GM21381 (cell line): ENCODE results near the gene FKBP7.
"Not testable (repeated sequence)": the region's sequence is repeated elsewhere in the genome, so short reads cannot be mapped to it uniquely, and the experiment has no call there.

Experiments used
- ATAC-seq: cut with Tn5 transposase; IDR thresholded peaks from one replicate; pipeline ENCODE4 v1.9.1; 2021; ENCODE audit warnings: mild to moderate bottlenecking, moderate library complexity; ENCODE audit not compliant: unreplicated experiment

FKBP7 gene

GRCh38 chr2:178478439-178479274 lies at the start of gene FKBP7:
Gene FKBP7, minus strand, starts transcription at chr2:178478600. Its CDS starts 101 bp downstream, at chr2:178478499.
- peak; percentile 46 for ATAC-seq

- ATAC-seq = no peak
Observed at GRCh38 chr2:178527592-178527991, 49.2 kb upstream of the FKBP7 start.

- ATAC-seq = no peak
Observed at GRCh38 chr2:178526256-178526655, 47.9 kb upstream of the FKBP7 start.

- ATAC-seq = not testable (repeated sequence)
Observed at GRCh38 chr2:178525460-178525859, 47.1 kb upstream of the FKBP7 start.

- not testable (repeated sequence) for ATAC-seq
Observed at GRCh38 chr2:178525010-178525409, 46.6 kb upstream of the FKBP7 start.

GRCh38 chr2:178523596-178524134 lies 45.3 kb upstream of the FKBP7 start:
- no peak for ATAC-seq

- peak; percentile 89 for ATAC-seq
Observed at GRCh38 chr2:178522950-178523595, 44.7 kb upstream of the FKBP7 start.

GRCh38 chr2:178521304-178522150 lies 43.1 kb upstream of the FKBP7 start:
- no peak for ATAC-seq

GRCh38 chr2:178517496-178517895 lies 39.1 kb upstream of the FKBP7 start:
- no peak for ATAC-seq

GRCh38 chr2:178514664-178515063 lies 36.3 kb upstream of the FKBP7 start:
- no peak for ATAC-seq

- no peak for ATAC-seq
Observed at GRCh38 chr2:178513876-178514275, 35.5 kb upstream of the FKBP7 start.

- ATAC-seq = no peak
Observed at GRCh38 chr2:178512484-178512883, 34.1 kb upstream of the FKBP7 start.

GRCh38 chr2:178510384-178510783 lies 32.0 kb upstream of the FKBP7 start:
- ATAC-seq = no peak

GRCh38 chr2:178508646-178509045 lies 30.2 kb upstream of the FKBP7 start:
- no peak for ATAC-seq

GRCh38 chr2:178506949-178507348 lies 28.5 kb upstream of the FKBP7 start:
- ATAC-seq = peak; percentile 17

- no peak for ATAC-seq
Observed at GRCh38 chr2:178506524-178506923, 28.1 kb upstream of the FKBP7 start.

GRCh38 chr2:178506101-178506500 lies 27.7 kb upstream of the FKBP7 start:
- no peak for ATAC-seq

- ATAC-seq = no peak
Observed at GRCh38 chr2:178502751-178503150, 24.4 kb upstream of the FKBP7 start.

GRCh38 chr2:178499640-178500039 lies 21.2 kb upstream of the FKBP7 start:
- ATAC-seq = no peak

- ATAC-seq = no peak
Observed at GRCh38 chr2:178498137-178498536, 19.7 kb upstream of the FKBP7 start.

GRCh38 chr2:178496049-178496448 lies 17.6 kb upstream of the FKBP7 start:
- no peak for ATAC-seq
